Activated T-cell treated with anti-CD3 and anti-CD28 coated beads for 48 hours (primary cell): ENCODE measurements around the gene RDM1.

ENCODE experiments used
- DNase-seq: peaks from one replicate; pipeline ENCODE4 v3.0.0-alpha.2; 2020; ENCODE audit warnings: low read depth

The RDM1 gene

DNA sequence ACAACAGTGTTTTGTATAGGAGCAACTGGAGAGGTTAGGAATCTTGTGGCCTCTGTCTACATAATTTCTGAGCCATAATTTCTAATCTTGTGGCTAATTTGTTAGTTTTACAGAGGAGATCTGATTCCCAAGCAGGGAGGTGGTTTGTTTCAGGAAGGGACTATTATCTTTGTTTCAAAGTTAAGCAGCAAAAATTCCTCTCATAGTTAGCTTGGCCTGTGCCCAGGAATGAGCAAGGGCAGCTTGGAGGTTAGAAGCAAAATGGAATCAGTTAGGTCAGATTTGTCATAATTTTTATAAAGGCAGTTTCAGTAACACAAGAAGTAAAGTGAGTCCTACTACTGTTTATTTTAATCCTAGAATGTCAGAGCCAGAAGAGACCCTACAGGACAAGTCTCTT is 2.0 kb upstream of the RDM1 start:
- DNase-seq = no peak

- no peak for DNase-seq
Measured at GRCh38 chr17:35931794-35932425, 1.3 kb upstream of the RDM1 start.

- DNase-seq = no peak
Measured at GRCh38 chr17:35927714-35928113, 2.9 kb downstream of the RDM1 start.

- no peak for DNase-seq
Measured at GRCh38 chr17:35923609-35924114, 6.9 kb downstream of the RDM1 start.

DNA sequence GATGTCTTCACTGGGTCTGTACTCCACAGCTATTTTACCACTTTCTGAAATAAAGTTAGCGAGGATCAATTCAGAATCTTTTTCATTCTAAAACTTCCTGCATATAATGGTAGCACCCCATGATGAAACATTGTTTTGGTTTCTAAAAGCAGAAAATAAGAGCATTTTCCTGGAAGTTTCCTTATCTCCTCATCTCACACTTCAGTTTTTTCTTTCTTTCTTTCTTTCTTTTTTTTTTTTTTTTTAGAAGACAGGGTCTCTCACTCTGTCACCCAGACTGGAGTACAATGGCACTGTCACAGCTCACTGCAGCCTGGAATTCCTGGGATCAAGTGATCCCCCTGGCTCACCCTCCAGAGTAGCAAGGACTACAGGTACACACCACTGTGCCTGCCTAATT is 10.3 kb downstream of the RDM1 start:
- DNase-seq = no peak

DNA sequence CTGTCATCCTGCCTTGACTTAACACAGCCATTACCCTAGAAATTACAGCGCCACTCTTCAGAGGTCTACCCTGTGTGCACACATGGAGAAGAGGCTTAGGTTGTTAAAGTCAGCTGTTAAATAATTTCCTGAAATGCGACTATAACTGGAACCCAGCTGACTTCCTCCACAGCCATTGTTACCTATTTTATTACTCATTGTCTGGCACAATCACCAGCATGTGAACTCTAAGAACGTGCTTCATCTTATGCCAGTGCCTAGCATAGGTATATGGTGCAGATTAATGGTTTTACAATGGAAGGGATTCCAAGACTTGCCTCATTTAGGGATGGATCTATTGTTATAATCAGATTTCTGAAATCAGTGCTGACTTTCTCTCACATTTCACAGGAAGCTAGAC is 11.9 kb downstream of the RDM1 start:
- DNase-seq = no peak

GRCh38 chr17:35917519-35918213 is 12.9 kb downstream of the RDM1 start:
- DNase-seq = no peak

DNA sequence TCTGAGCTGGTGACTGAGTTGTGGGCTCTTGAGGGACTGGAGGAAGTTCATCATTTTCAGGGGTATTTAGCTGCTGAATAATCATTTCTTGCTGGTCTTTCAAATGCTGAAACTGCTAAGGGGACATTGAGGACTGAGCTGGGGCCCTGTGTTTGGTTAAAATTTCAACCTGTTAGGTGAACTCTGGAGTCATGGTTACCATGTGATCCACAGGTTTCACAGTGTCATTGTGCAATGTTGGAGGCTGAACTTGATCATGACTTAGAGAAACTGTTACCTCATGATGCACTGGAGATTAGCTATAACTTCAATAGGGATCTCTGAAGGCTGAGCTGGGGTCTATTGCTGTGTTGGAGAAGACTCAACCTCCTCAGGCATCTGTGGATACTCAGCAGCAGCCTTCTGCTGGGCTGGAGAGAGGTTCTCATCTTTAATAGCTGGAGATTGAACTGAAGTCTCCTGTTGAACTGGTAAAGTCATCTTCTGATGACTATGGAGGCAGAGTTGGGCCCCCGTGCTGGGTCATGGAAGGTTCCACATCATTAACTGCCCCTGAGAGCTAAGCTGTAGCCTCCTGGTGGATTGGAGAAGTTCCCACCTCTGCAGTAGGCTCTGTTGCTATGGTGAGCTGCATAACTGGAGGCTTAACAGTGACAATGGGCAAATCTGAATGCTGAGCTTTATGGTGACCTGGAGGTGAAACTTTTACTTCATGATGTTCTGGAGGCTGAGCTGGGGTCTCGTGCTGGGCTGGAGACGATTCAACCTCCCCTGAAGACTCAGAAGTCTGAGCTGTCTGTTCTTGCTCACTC is 15.2 kb downstream of the RDM1 start:
- no peak for DNase-seq

DNA sequence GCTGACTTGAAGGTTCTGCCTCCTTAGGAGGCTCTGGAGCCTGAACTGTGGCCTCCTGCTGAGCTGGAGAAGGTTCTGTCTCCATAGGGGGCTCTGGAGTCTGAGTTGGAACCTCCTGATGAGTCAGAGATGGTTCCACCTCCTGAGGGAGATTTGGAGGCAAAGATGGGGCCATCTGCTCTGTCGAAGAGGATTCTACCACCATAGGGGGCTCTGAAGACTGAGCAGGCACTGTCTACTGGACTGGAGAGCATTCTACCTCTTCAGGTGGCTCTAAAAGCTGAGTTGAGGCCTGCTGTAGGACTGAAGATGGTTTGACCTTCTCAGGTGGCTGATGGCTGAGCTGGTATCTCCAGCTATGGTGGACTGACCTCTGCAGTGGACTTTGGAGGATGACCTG is 16.2 kb downstream of the RDM1 start:
- no peak for DNase-seq

GRCh38 chr17:35913609-35914008 is 17.0 kb downstream of the RDM1 start:
- no peak for DNase-seq

GRCh38 chr17:35912942-35913341 is 17.6 kb downstream of the RDM1 start:
- DNase-seq = no peak

- no peak for DNase-seq
Measured at GRCh38 chr17:35912339-35912912, 18.1 kb downstream of the RDM1 start.

GRCh38 chr17:35909408-35909807 is 21.2 kb downstream of the RDM1 start:
- no peak for DNase-seq

DNA sequence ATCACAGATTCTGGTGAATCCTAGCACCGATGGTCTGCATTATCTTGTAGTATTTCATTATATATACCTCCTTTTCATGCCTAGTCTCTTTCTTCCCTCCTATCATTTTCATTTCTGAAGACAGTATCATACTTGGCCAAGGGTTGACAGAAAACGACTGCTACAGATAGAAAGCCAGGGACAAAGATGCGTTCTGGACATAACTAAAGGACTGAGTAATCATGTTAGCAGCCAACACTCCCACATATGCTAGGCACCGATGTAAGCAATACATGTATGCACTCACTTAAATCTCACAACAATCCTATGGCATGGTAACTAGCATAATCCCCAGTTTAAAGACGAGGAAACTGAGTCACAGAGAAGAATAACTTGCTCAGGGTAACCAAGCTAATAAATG is 22.9 kb downstream of the RDM1 start:
- no peak for DNase-seq

DNA sequence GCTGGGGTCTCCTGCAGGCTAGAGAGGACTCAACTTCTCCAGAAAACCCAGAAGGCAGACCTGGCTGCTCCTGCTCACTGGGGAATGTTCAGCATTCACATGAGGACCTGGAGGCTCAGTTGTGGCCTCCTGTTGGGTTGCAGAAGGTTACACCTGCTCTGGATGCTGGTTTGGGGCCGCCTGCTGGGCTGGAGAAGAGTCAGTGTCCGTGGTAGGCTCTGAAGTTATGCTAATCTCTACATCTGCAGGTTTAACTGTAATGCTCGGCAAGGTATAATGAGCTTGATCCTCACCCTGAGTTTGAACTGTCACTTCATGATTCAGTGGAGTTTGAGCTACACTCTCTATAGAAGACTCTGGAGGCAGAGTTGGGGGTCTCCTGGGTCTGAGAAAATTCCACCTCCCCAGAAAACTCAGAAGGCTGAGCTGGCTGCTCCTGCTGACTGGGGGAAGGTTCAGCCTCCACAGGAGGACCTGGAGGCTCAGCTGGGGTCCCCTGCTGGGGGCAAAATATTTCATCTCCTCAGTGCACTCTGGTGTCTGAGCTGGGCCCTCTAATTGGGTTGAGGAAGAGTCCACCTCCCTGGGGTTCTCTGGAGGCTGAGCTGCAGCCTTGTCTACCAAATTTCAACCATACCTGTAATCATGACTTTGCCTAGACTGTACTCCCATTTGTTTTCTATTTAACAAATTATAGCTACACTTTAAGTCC is 23.5 kb downstream of the RDM1 start:
- no peak for DNase-seq

DNA sequence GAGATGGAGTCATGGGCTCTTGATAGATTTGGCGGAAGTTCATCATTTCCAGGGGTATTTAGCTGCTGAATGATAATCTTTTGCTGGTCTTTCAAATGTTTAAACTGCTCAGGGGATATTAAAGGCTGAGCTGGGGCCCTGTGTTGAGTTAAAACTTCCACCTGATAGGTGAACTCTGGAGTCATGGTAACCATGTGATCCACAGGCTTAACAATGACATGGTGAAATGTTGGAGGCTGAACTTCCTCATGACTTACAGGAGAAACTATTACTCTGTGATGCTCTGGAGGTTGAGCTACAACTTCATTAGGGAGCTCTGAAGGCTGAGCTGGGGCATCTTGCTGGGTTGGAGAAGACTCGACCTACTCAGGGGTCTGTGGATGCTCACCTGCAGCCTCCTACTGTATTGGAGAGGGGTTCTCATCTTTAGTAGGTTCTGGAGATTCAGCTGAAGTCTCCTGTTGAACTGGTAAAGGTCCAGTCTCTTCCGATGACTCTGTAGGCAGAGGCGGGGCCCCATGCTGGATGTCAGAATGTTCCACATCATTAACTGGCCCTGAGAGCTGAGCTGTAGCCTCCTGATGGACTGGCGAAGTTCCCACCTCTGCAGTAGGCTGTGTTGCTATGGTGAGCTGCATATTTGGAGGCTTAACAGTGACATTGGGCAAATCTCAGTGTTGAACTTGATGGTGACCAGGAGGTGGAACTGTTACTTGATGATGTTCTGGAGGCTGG is 24.2 kb downstream of the RDM1 start:
- DNase-seq = no peak

DNA sequence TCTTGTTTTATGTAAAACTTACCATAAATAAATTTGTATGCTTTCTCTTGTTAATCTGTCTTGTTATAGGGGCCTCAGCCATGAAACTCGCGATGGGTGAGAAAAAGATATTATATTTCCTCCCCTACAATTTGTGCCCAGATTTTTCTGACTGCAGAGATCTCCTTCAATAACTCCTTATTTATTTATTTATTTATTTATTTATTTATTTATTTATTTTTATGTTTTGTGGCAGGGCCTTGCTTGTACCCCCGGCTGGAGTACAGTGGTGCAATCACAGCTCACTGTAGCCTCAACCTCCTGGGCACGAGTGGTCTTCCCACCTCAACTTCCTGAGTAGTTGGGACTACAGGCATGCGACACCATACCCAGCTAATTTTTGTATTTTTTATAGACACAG is 27.1 kb downstream of the RDM1 start:
- no peak for DNase-seq

- no peak for DNase-seq
Measured at GRCh38 chr17:35901631-35902175, 28.9 kb downstream of the RDM1 start.

- no peak for DNase-seq
Measured at GRCh38 chr17:35900708-35901480, 29.7 kb downstream of the RDM1 start.

- no peak for DNase-seq
Measured at GRCh38 chr17:35900280-35900679, 30.3 kb downstream of the RDM1 start.
